T-helper 22 cell (primary cell): ENCODE data around the gene SAMD11.

Experiments used
- DNase-seq: peaks from one replicate; pipeline ENCODE4 v3.0.0-alpha.2; 2020; ENCODE audit warnings: low read depth

Gene SAMD11

DNA sequence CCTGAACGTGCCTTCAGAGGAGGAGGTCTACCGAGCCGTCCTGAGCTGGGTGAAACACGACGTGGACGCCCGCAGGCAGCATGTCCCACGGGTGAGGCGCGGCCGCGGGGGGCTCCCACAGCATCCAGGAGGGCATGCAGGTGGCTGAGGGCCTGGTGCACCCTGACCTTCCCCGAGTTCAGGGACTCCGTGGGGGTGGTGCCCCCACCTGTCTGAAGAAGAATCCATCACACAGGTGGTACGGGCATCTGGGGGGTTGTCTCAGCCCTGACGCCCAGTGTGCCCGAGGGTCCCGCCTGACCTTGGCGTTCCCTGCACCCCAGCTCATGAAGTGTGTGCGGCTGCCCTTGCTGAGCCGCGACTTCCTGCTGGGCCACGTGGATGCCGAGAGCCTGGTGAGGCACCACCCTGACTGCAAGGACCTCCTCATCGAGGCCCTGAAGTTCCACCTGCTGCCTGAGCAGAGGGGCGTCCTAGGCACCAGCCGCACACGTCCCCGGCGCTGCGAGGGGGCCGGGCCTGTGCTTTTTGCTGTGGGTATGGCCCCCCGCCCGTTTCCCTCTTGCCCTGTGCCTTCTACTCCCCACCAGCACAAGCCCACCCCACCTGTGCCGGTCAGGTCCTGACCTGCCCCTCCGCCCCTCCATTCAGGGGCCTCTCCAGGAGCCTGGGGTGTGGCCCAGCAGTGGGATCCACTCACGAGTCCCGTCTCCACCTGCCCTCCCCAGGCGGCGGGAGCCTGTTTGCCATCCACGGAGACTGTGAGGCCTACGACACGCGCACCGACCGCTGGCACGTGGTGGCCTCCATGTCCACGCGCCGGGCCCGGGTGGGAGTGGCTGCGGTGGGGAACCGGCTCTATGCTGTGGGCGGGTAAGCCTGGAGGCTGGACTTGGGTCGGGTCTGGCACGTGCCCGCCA, 38.9 kb downstream of the SAMD11 start:
- DNase-seq: no peak

DNA sequence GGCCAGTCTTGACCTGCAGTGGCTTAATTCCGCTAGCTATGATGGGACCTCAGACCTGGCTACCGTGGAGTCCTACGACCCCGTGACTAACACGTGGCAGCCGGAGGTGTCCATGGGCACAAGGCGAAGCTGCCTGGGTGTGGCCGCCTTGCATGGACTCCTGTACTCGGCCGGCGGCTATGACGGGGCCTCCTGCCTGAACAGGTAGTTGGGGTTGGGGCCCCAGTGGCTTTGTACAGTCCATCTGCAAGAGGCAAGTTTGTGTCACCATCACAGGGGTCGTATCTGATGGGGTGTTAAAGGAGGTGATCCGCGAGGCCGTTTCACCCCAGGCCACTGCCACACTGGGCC, 39.6 kb downstream of the SAMD11 start:
- no peak for DNase-seq

DNA sequence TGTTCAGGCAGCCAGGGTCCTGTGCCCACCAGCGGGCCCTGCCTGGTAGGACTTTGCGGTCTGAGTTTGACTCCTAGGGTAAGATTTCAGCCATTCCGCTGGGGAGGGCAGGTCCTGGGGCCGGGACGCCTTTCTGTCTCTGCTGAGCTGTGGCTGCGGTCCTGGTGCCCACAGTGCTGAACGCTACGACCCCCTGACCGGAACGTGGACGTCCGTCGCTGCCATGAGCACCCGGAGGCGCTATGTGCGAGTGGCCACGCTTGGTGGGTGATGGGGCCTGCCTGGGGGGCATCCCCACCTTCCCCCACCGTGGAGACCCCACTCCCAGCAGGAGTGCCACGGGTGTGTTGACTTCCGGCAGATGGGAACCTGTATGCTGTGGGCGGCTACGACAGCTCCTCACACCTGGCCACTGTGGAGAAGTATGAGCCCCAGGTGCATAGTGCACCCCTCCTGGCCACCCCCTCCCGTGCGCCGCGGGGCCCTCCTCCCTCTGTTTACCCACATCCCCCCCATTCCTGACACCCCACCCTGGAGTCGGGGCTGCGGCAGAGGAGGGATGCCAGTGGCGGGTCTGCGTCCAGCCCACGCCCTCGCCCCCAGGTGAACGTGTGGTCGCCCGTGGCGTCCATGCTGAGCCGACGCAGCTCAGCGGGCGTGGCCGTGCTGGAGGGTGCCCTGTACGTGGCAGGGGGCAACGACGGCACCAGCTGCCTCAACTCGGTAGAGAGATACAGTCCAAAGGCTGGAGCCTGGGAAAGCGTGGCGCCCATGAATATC, 40.2 kb downstream of the SAMD11 start:
- DNase-seq: no peak

DNA sequence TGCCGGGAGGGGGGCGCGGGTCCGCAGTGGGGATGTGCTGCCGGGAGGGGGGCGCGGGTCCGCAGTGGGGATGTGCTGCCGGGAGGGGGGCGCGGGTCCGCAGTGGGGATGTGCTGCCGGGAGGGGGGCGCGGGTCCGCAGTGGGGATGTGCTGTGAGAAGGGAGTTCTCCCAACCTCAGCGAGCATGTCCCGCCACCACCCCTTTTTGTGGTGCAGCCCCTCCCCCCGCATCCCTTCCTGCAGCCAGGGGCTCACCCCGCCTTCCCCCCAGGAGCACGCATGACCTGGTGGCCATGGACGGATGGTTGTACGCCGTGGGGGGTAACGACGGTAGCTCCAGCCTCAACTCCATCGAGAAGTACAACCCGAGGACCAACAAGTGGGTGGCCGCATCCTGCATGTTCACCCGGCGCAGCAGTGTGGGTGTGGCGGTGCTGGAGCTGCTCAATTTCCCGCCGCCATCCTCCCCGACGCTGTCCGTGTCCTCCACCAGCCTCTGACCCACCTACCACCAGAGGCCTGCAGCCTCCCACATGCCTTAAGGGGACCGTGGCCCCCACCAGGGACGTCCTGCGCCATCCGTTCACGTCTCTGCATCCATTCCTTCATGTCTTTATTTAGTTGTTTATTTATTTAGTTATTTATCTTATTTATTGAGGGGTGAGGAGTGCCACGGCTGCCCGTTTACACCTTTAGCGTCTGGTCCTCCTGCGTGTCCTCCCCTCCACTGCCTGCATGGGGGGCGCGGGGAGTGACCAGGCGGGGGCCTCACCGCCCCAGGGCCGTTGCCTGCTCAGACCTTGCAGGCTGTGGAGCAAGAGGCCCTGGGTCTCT, 41.2 kb downstream of the SAMD11 start:
- DNase-seq: no peak

DNA sequence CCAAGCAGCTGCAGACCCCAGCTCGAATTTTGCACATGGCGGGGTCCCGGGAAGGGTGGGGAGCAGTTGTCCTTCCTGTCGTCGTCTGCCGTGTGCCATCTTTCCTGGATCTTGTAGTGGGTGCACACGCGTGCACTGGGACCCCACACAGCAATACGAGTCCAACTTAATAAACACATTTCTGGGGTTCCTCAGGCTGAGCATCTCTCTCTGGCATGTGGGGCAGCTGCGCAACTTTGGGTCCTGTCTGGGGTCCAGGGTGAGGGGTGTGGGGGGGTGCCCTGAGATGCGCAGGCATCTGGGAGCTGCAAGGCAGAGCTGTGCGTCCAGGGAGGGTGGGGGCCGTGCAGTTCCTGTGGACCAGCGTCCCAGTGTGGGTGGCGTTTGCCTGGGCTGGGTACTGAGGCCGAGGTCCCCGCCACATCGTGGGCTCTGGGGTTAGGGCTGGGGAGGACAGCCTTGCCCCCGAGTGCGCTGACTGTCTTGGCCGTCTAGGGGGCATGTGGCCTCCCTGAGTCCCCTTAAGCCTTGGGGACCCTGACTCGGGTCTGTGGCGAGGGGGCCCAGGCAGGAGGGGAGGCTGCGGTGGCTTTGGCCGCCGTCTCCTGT, 41.9 kb downstream of the SAMD11 start:
- no peak for DNase-seq

DNA sequence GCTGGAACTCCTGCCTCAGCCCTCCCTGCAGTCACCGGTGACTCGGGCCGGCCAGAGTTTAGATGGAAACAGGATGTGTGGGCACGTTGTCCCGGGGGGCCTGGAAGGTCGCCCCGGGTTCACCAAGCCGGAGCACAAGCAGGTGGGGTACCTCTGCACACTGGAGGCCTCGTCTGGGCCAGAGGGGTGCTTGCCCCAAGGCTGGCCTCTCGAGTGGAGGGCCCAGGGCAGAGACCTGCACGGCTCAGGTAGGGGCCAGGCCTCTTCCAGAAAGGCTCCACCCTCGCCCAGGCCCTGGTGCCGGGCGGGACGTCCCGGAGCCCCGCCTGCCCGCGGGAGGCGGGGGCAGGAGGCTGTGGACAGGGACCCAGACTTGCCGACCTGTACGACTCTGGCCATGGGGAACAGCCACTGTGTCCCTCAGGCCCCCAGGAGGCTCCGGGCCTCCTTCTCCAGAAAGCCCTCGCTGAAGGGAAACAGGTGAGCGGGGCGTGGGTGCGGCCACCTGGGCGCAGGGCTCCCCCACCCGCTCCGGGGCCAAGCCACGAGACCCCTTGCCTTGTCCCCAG, 42.5 kb downstream of the SAMD11 start, which contains the start of gene PLEKHN1:
Gene PLEKHN1, plus strand, starts transcription at position 348 of the 569 bp plus-strand sequence. Its CDS starts 50 bp downstream, at position 398.
- no peak for DNase-seq

DNA sequence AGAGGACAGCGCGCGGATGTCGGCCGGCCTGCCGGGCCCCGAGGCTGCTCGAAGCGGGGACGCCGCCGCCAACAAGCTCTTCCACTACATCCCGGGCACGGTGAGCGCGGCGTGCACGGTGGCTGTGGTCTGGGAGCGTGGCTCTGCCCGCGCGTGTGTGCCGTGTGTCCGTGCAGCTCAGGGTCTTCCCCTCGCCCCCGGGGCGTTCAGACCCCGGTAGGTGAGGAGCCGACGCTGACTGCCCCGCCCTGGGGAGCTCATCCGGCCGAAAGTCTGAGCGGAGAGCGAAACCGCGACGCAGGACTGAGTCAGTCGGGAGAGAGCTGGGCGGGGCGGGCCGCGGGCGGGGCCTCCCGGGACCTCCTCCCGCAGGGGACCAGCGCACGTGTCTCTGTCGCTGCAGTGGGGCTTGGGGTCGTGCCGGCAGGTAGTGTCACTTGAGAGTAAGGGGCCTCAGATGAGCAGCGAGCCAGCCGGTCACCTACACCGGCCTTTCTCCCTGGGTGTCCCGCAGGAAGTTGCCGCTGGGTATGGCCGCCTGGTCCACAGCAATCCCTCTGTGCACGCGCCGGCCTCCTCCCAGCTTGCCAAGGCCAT, 43.1 kb downstream of the SAMD11 start:
- DNase-seq: peak; percentile 63

DNA sequence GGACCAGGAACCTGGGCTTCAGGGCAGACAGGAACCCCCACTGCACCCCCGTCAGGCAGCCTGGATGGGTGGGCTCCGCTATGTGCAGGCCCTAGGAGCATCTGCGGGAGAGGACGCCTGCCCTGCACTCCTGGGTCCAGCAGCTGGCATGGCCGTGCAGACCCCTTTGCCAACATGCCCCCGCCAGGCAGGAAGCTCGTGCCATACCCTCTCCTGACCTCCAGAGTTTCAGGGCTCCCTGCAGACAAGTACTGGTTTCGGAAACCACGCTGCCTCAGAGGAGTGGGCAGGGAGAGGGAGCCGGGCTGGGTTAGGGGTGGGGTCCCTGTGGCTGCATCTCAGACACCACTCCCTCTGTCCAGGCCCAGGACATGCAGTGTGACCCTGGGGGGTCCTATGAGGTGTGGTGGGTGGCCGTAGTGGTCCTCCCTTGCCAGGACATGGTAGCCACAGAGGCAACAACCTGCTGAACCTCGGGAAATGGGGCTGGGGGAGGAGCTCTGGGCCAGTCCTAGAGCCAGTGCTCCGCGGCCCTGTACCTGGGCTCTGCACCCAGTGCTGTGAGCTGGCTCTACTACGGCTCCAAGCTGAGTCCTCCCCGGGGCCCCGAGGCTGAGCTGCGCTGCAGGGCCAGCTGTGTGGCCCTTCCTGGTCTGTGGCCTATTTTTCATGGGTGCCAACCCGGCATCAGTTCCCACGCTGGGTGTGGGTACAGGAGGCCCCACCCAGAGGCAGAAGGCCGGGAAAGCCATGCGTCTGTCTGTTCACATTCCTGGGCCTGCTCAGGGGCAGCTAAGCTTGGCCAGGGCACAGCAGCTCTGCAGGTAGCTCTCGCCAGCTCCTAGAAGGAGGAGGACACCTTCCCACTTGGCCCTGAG, 44.0 kb downstream of the SAMD11 start:
- no peak for DNase-seq

DNA sequence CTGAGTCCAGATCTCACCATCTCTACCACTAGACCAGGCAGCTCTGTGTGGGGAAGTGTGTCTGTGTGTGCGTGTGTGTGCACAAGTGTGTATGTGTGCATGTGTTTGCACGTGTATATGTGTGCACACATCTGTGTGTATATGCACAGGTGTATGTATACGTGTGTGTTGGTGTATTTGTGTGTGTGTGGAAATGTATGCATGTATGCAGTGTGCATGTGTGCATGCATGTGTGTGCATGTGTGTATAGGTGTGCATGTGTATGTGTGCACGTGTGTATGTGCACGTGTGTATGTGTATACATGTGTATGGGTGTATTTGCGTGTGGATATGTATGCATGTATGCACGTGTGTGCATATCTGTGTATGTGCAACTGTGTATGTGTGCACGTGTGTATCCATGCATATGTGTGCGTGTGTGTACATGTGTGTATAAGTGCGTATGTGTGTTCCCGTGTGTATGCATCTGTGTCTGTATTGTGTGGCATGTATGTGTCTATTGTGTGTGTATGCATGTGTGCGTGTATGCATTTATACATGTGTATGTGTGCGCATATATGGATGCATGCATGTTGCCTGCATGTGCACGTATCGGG, 45.6 kb downstream of the SAMD11 start:
- no peak for DNase-seq

DNA sequence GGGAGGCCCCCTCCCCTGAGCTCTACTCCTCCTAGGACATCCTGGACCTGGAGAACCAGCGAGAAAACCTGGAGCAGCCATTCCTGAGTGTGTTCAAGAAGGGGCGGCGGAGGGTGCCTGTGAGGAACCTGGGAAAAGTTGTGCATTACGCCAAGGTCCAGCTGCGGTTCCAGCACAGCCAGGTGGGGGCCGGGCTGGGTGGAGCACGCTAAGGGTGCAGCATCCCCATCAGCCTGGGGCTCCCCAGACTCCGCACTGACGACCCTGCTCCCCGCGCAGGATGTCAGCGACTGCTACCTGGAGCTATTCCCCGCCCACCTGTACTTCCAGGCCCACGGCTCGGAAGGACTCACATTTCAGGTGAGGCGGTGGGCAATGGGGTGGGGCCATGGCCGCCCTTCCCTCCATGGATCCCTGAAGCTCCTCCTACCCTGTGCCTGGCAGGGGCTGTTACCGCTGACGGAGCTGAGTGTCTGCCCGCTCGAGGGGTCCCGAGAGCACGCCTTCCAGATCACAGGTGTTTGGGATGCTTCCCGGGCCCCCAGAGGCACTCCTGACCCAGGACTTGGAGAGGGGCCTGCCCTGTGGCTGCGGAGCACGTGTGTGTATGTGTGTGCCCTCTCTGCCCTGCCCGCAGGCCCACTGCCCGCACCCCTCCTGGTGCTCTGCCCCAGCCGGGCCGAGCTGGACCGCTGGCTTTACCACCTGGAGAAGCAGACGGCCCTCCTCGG, 46.7 kb downstream of the SAMD11 start:
- DNase-seq: no peak

- no peak for DNase-seq
Measured at GRCh38 chr1:970973-971730, 47.4 kb downstream of the SAMD11 start.

- no peak for DNase-seq
Measured at GRCh38 chr1:971751-972506, 48.2 kb downstream of the SAMD11 start.

GRCh38 chr1:972726-973458, 49.2 kb downstream of the SAMD11 start:
- no peak for DNase-seq

DNA sequence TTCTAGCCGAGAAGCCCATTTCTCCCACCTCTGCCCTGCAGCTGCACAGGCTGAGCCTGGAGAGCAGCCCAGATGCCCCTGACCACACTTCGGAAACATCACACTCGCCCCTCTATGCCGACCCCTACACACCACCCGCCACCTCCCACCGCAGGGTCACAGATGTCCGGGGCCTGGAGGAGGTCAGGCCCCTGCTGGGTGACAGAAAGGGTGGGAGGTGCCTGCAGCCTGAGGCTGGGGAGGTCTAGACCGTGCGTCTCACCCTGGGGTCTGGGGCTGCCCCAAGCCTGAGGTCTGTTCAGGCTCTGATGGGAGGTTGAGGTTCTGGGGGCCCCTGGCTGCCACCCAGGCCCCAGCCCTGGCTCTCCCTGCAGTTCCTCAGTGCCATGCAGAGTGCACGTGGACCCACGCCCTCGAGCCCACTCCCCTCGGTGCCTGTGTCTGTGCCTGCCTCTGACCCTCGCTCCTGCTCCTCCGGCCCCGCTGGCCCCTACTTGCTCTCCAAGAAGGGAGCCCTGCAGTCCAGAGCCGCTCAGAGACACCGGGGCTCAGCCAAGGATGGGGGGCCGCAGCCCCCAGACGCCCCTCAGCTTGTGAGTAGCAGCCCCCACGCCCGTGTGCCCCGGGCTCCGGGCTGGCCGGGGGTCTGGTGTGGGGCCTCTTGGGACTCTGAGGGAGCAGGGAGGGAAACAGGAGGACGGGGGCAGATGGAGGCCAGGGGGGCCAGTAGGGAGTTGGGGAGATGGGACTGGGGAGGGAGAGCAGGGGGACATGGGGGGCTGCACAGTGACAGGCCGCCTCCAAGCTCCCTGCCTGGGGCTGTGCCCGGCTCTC, 50.0 kb downstream of the SAMD11 start:
- no peak for DNase-seq

- no peak for DNase-seq
Measured at GRCh38 chr1:974293-974640, 50.5 kb downstream of the SAMD11 start.
